ENCODE measurements around the gene EFCAB12.

GRCh38 chr3:129410971-129411370 lies 17.5 kb downstream of the EFCAB12 start:
- TF ChIP-seq BHLHE40 (IDR thresholded peaks at IDR 0.05; ENCODE audit: borderline replicate concordance) (no peak), CTBP1 (IDR thresholded peaks at IDR 0.05; ENCODE audit: borderline replicate concordance) (no peak), LEF1 (IDR thresholded peaks at IDR 0.05; ENCODE audit: borderline replicate concordance) (no peak), ARNT (IDR thresholded peaks at IDR 0.05) (no peak), FOXM1 (IDR thresholded peaks at IDR 0.05; ENCODE audit: borderline replicate concordance) (no peak), SUZ12 (IDR thresholded peaks at IDR 0.05) (no peak), SP1 (IDR thresholded peaks at IDR 0.05) (no peak)

Data from HEK293T (cell line).